Liver (tissue), 3 donors: ENCODE results near the gene SIX3.

Experiments
- CTCF ChIP-seq: fragments of 150-350 bp; IDR thresholded peaks from 2 replicates; pipeline ENCODE4 v1.5.1; 2017; ENCODE audit warnings: improper control_type of control experiment, low read depth, low read length; ENCODE audit not compliant: missing input control
- EGR1 ChIP-seq, 2 donors: IDR thresholded peaks; 2 replicates each; pipeline ENCODE4 v1.6.1; 2016 to 2018; ENCODE audit warnings: antibody characterized with exemption in 2 of 2, low read depth in 2 of 2
- JUND ChIP-seq, 2 donors: IDR thresholded peaks; 2 replicates each; pipeline ENCODE4 v1.6.1; 2016; ENCODE audit warnings: antibody characterized with exemption in 2 of 2
- MAX ChIP-seq: IDR thresholded peaks from 2 replicates; pipeline ENCODE4 v1.6.1; 2016; ENCODE audit warnings: antibody characterized with exemption
- REST ChIP-seq: IDR thresholded peaks from 2 replicates; pipeline ENCODE4 v1.6.1; 2016; ENCODE audit warnings: antibody characterized with exemption, mild to moderate bottlenecking
- SP1 ChIP-seq: IDR thresholded peaks from 2 replicates; pipeline ENCODE4 v1.6.1; 2018; ENCODE audit warnings: antibody characterized with exemption, mild to moderate bottlenecking
- TAF1 ChIP-seq: conservative IDR thresholded peaks from 2 replicates; pipeline ENCODE4 v1.6.1; 2016; ENCODE audit warnings: antibody characterized with exemption, mild to moderate bottlenecking
- YY1 ChIP-seq: IDR thresholded peaks from 2 replicates; pipeline ENCODE4 v1.6.1; 2016; ENCODE audit warnings: antibody characterized with exemption, mild to moderate bottlenecking
- ZBTB33 ChIP-seq: IDR thresholded peaks from 2 replicates; pipeline ENCODE4 v1.6.1; 2016; ENCODE audit warnings: antibody characterized with exemption
- donor health status: healthy.
- donor health status: healthy.

GRCh38 chr2:44945676-44946371 is 4.3 kb downstream of the SIX3 start:
- TF ChIP-seq EGR1 (IDR thresholded peaks at IDR 0.05; ENCODE audit: low read depth in 2 of 2) (no peak), YY1 (no peak), CTCF (no peak), SP1 (no peak), TAF1 (no peak), REST (no peak), MAX (no peak), ZBTB33 (no peak), JUND (IDR thresholded peaks at IDR 0.05) (no peak)
